Stimulated activated CD4-positive, alpha-beta T cell treated with anti-CD3 and anti-CD28 coated beads, Interleukin-15, amount 100 ng/mL, for 1 hour (primary cell): ENCODE results near the gene CPVL.
"Not testable (repeated sequence)": the region's sequence is repeated elsewhere in the genome, so short reads cannot be mapped to it uniquely, and the experiment has no call there.

ENCODE experiments used
- DNase-seq, 2 donors: peaks; one replicate each; pipeline ENCODE4 v3.0.0-alpha.2; 2020; ENCODE audit warnings: low read depth in 1 of 2, low spot score in 1 of 2

CPVL gene

DNA sequence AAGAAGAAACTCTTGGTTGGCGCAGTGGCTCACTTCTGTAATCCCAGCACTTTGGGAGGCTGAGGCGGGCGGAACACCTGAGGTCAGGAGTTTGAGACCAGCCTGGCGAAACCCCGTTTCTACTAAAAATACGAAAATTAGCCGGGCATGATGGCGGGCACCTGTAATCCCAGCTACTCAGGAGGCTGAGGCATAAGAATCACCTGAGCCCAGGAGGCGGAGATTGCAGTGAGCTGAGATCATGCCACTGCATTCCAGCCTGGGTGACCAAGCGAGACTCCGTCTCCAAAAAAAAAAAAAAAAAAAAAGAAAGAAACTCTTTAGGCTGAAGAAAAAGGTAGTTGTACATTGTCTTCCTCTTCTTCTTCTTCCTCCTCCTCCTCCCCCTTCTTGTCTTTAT lies 53.2 kb downstream of the CPVL start:
- DNase-seq, result not testable (repeated sequence)

DNA sequence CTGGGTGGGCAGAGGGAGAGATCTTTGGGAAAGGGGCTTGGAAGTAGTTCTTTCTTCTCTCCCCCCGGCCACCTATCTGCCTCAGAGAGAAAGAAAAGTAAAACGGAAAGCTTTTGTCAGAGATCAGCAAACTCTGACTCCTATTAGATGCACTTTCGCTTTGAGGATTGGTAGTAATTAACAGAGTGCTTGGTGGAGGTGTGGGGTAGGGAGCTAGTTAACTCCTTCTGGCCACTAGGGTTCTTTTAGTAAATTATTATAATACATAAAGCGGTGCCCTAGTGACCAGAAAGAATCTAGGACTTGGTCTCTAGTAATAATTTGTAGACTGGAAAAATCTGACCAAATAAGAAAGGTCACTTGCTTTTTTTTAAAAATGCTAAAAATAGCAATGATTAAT lies 54.6 kb downstream of the CPVL start:
- no peak for DNase-seq

DNA sequence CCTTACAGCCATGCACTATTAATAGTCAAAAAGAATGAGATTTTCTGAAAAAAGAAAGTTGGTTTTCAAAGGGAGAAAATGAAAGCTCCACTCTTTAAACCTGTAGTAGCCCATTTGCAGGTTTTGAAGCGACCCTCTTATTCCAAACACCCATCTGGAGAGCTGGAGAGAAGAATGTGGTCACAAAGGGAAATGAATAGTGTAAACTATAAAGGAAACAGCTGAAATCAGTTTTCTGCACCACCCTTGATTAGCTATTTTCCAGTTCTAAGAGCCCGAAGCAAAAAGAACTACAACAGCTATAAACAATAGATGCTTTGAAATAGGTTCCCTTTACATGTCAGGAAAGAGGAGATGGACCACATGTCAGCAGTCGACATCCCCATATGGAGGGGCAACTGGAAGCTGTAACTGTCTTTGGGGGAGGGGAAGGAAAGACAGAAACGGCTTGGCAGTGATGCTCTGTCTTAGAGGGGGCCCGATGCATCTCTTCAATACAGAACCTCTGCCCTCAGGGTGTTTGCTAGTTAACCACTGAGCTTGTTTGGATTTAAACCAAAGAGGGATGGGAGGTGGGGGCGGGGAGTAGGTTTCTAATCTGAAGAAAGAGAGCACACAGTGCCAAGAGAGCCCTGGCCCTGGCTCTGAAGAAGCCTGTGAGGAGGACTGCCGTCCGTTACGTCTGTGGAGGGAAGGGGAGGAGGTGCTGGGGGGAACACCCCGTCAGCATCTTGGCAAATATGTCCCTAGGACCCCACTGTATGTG lies 55.3 kb downstream of the CPVL start:
- no peak for DNase-seq

DNA sequence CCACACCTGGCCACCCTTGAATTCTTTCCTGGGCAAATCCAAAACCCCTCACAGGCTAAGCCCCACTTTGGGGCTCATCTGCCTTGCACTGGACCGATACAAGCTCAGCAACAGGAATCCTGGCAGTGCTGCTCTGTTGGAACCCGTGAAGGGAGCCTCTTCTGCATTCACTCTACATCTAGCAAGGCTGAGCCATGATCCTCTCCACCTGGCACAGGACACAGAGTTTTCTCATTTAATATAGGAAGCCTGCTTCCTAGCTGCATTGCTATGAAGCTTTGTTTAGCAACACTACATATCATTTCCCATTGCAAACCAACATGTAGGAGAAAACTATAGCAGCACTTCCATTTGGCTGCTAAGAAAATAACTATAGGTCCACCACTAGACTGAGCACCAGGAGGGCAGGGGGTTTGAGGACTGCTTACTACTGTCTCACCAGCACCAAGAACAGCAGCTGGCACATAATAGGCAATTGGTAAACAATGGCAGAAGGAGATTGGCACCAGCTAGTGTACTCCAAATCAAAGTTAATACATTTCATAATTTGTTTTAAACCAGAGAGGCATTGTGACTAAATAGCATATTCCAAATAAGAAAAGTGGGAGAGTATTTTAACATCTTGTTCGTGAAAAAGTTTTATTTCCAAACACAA lies 56.1 kb downstream of the CPVL start:
- no peak for DNase-seq

DNA sequence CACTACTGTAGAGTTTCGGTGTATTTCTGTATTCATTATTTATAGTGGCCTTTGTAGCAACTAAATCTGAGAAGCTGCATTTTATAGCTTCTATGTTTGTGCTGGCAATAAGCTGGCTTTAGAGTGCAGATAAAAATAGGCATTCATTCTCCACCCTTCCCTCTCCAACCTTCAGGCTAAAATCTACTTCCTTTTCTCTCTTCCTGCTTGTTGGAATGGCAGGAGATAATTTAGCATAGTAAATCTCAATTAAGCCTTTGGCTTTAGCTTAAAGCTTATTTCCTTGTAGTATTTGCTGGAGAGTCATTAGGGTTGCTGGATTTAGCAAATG lies 58.5 kb downstream of the CPVL start:
- DNase-seq, result no peak

DNA sequence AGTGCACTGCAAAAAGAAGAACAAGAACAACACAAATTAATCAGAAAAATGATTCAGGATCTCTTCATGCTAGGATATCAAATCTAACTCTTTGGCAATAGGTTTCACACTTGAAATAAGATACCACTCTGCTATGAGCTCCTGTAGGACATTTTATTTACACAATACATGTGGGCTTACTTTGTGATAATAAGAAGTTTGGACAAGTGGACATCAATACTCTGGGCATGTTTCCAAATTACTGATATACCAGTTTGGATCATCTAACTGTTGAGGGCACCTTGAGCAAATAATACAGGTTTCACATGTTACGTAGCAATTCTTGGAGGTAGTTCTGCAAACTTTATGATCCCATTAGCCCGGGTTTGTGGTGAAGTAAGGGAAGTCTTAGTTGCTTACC lies 59.8 kb downstream of the CPVL start:
- no peak for DNase-seq

DNA sequence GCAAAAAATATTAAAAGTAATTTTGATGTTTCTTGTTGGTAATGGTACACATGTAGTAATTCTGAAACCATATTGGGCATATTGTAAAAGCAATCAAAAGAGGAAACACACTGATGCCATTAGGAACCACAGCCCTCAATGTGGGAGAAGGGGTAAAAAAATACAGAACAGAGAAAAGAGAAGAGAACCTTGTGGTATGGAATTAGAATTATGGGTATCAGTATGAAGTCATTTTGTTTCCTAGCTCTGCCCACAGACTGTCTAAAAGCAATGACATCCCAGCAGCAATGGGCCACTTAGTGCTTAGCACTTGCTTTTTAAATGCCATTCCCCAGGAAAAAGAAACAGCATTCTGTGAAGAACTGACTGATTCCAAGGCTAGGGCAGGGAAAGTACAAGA lies 61.5 kb downstream of the CPVL start:
- no peak for DNase-seq

DNA sequence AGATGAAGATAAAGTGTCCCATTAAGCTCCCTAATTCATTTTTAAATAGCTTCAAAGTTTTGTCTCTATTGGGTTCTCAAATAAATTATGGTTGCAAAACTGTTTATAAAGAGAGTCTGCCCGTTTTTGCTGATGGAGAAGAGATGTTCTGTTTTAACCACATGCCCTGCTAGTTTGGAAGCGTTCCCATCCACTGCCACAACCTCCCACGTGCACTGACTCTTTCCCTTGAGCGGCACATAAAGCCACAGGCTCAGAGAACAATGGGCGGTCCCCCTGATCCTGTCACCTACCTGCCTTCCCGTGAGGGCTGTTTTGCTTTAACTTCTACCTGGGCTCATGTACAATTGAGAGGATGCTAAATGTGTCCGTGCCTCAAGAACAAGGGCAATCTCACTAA lies 65.5 kb downstream of the CPVL start:
- DNase-seq, result no peak

DNA sequence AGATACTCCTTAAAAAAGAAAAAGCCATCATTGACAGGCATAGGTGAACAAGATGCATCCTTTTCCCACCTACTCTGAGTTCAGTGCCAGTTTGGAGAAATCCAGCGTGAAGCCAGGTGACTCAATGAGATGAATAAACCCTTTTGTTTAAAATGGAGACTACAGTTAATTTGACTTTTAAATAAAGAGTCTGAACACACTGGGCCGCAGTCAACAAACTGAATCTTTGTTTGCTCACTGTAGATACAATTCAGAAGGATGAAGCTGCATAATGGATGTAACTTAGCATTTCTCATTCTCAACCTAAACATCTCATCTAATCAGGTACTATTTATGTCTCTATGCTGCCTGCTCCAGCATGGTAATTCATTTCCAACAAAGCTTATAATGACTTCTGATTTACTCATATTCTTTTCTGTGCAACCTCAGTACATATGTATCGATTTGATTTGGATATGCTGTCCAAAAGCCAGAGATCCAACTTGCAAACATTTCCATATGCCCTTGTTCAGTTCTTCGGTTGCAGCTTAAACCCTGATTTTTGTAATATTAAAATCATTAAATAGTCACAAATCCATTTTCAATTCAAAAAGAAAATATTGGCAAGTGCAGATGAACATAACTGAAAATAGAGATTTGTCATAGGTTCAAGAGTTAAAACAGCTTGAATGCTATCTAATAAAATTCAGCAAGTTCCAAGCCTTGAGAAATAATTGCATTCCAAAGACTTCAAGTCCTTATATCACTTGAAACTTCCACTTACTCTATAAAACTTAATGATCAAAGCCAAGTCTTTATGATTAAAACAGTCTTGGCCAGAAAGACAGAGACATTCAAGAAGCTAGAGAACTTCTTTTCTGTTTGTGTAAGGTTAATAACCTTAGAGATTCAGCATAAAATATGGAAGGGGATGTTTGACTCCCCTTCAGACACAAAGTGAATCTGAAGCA lies 67.8 kb downstream of the CPVL start:
- no peak for DNase-seq

DNA sequence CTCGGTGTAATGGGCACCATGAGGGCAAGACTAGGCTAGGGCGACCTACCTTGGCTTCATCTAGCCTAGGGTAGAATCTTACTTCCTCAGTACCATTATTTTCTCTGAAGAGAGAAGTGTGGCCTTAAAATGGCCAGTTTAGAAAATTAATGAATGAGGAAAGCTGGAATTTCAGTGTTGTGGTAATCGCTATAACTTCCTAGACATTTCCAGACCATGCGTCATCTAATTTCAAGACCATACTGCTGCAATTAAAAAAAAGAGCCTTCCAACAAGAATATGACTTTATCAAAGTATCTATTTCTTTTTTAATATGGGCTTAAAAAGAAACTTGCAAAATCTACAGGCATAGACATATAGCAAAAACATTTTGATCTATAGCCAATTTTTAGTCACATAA lies 68.5 kb downstream of the CPVL start:
- DNase-seq, result no peak

DNA sequence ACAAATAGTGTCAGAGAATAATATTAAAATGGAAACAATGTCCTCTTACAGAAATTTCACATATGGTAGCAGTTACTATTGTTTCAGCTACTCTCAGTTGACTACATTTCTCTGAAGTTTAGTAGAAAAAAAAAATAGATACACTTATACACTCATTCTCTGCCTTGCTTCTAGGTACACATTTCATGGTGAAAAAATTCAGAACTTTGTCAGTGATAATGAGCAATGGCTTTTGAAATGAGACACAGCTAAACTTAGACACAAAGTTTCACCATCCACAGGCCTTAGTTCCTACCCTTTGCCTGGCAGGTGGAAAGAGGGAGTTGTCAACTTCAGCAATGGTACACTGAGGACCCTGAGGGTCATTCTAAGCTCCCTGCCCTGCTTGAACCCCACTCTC lies 69.2 kb downstream of the CPVL start:
- DNase-seq, result no peak

DNA sequence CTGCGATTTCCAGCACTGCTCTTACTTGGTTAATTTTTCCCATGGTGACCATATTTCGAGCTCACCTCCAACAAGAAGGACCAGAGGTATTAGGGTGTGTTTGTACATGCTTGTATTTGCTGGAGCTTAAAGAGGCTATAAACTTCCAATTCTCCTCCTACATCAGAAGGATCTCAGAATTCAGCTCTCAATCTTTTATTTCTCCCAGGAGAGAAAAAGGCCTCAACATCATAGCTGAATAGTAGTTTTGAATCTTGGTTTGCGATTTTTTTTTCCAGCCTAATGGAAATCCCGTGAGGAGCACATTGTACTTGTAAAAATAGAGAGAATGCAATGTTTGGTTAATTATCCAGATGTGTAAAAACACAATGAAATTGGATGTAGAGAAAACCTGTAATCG lies 69.7 kb downstream of the CPVL start:
- no peak for DNase-seq

DNA sequence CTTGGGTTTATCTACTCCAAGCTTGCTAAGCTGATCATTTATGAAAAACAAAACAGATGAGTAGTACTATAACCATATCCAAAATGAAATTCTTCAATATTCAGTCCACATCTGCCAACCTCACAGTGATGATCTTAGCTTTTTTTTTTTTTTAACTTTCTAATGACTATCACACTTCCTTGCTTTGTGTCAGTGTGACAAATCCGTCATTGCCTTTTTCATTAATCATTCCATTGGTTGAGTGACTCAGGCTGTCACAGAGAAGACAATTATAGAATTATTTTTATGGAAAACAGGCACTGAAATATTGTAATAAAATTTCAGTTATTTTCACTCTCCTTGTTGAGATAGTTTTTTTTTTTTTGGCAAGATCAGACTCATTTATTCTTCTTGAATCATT lies 70.7 kb downstream of the CPVL start:
- DNase-seq, result no peak

DNA sequence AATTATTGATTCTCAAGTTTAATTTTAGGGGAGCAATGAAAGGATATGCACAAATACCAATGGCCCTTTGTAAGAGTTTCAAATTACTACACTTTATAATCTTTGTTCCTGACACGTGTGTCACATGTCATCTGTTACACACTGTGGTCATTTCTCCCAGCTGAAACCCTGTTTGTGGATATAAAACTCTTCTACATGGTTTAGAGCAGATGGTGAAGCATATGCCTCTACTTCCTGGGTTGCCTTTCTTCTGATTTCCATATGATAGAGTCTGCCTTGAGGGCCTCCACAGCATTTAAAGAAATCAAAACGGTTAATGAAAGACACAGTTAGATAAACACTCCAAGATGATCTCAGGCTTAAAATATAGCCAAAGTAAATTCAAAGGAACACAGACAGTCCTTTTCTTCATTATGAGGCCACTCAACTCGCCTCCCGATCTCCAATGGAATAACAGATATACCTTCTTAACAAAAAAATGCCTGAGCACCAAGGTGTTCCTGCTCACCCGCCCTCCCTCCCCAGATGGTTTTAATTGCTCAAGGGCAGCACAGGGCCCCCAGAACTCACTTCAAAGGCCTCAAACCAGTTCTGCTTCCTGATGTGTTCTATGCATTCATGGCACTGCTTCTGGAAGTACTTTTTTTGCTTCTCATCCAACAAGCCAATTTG lies 75.0 kb downstream of the CPVL start:
- no peak for DNase-seq

DNA sequence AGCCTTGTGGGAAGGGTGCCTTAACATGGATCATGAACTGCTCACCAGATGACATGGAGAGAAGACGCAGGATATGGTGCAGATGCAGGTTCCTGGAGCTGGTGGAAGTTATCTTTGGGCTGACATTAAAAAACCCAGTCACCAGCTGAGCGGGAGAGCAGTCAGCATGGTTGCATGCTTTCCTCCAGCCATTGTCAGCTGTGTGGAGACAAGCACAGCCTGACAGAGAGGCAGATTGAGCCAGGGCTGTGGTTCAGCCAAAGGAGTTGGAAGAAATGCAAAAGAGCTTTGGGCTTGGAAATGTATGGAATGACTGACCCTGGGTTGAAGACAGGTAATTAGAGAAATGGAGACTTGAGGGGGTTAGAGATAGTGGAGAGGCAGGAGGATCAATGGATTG lies 79.7 kb downstream of the CPVL start:
- DNase-seq, result no peak

DNA sequence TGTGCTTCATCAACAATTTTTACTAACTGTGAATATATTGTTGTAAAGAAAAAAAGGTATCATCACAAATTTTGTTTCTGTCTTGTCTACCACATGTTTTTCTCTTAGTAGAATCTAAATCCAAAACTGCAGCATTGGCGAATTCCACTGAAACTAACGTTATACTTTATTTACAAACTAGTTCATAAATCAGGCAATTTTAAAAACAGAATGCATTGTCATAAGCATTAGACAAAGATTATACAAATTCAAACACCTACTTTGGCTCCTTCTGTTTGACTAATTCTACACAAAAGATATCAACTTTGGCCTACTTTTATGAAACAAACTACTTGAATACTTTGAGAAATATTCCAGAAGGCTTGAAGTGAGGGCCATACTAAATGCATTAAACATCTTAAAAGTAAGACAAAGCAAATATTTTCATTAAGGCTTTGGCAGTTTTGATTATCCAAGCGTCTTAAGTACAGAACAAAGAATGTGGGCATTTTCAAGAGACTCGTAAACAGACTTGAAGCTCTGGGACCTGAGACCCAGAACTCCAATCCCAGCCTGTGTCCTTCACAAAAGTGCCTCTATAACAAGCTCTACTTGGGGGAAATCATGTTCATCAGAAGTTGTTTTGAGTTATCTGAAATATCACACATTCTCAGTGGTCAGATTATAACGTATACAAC lies 81.0 kb downstream of the CPVL start:
- DNase-seq, result no peak

DNA sequence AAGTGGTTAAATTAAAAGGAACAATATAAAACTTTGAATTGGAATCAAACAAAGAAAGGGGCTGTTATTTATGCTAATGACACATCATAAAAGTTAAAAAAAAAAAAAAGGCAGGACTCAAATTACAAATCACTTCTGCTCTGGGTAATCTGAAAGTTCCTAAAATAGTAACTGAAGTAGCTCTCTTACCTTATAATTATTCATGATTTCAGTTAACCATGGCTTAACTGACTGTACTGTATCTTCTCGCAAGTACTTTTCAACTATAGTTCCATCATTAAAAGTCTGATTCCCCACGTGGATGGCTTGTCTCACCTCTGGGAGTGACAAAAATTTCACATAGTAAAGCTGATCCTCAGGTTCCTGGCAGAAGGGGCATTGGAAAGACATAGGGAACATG lies 82.5 kb downstream of the CPVL start:
- DNase-seq, result no peak

DNA sequence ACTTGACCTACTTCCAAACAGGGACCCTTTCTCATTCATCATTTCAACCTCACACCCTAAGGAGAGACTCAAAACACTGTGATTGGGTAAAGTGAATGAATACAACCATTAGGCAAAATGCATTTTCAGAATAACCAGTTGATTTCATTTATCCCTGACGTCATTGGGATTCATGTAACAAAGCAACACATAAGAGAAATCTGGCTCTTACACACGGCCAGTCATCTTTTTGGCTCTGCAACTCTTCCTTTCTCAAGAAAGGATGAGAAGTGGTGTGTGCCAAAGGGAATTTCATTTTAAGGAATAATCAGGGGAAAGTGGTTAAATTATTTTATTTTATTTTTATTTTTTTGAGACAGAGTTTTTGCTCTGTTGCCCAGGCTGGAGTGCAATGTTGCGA lies 83.1 kb downstream of the CPVL start:
- no peak for DNase-seq

DNA sequence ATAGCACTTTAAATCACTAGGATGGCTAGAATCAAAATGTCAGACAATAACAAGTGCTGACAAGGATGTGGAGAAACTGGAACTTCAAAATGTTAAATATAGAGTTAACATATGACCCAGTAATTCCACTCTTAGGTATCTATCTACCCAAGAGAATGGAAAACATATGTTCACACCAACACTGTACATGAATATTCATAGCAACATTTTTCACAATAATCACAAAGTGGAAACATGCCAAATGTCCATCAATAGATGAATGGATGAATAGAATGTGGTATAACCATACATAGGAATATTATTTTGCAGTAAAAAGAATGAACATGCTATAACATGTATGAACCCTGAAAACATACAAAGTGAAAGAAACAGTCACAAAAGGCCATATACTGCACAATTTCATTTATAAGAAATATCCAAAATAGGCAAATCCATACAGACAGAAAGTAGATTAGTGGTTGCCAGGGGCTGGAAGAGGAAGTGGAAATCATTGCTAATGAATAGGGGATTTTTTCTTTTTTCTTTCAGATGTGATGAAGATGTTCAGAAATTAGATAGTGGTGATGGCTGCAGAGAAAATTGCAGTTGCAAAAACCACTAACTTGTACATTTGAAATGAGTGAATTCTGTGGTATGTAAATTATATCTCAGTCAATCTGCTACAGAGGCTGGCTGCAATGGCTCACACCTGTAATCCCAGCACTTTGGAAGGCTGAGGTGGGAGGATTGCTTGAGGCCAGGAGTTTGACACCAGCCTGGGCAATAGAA lies 93.0 kb downstream of the CPVL start:
- no peak for DNase-seq

DNA sequence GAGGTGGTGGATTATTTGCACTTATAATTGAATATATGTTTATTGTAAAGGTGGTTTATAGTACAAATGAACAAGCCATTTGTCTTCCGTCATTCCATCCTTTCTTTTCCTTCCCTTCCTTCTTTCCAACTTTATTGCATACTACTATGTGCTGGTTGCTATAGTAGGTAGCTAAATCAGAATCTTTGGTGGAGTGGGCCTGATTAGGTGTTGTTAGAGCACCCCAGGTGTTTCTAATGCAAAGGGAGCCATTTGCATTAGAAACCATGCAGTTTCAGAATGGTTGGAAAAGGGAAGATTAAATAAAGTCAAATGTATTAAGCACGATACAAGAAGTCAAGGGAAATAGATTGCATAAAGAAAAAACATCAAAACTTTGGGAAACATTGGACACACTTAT lies 99.4 kb downstream of the CPVL start:
- DNase-seq, result no peak
